ENCODE results near the gene KRTAP4-16.
"Not testable (repeated sequence)": the region's sequence is repeated elsewhere in the genome, so short reads cannot be mapped to it uniquely, and the experiment has no call there.

The KRTAP4-16 gene

GRCh38 chr17:41116297-41116696 lies 14.3 kb upstream of the KRTAP4-16 start:
- H3K9me3 ChIP-seq (ENCODE audit: control insufficient read depth, insufficient read depth, low read length) = peaks cover 6% of the 10 kb centered on the region
- H3K9ac ChIP-seq (ENCODE audit: low read depth, low read length) = no peak overlapping the region

GRCh38 chr17:41111151-41111885 lies 9.3 kb upstream of the KRTAP4-16 start:
- no peak overlapping the region for H3K4me3 ChIP-seq (ENCODE audit: low read depth, low read length)
- H3K9me3 ChIP-seq (ENCODE audit: control insufficient read depth, insufficient read depth, low read length) = peaks cover 9% of the 10 kb centered on the region
- peaks cover 12% of the 10 kb centered on the region for H3K4me1 ChIP-seq (ENCODE audit: control insufficient read depth, insufficient read depth, low read length)
- no peaks in the 10 kb centered on the region for H3K27me3 ChIP-seq (ENCODE audit: control insufficient read depth, insufficient read depth, low read length)
- H3K36me3 ChIP-seq (ENCODE audit: control insufficient read depth, insufficient read depth, low read length) = no peaks in the 10 kb centered on the region
- no peak overlapping the region for H3K9ac ChIP-seq (ENCODE audit: low read depth, low read length)

More at GRCh38 chr17:41116297-41116696, 14.3 kb upstream of the KRTAP4-16 start:
- Histone ChIP-seq H3K27me3 (ENCODE audit: control insufficient read depth, insufficient read depth, low read length) (no peaks in the 10 kb centered on the region), H3K4me3 (ENCODE audit: low read depth, low read length) (no peak overlapping the region), H3K36me3 (ENCODE audit: control insufficient read depth, insufficient read depth, low read length) (no peaks in the 10 kb centered on the region), H3K4me1 (ENCODE audit: control insufficient read depth, insufficient read depth, low read length) (no peaks in the 10 kb centered on the region)

GRCh38 chr17:41108728-41109386 lies 6.8 kb upstream of the KRTAP4-16 start:
- not testable (repeated sequence) for H3K9ac ChIP-seq (ENCODE audit: low read depth, low read length); H3K9me3 ChIP-seq (ENCODE audit: control insufficient read depth, insufficient read depth, low read length); H3K4me3 ChIP-seq (ENCODE audit: low read depth, low read length)

GRCh38 chr17:41107941-41108450 lies 6.0 kb upstream of the KRTAP4-16 start:
- Histone ChIP-seq H3K4me3 (ENCODE audit: low read depth, low read length) (no peak overlapping the region), H3K9me3 (ENCODE audit: control insufficient read depth, insufficient read depth, low read length) (peaks cover 9% of the 10 kb centered on the region), H3K4me1 (ENCODE audit: control insufficient read depth, insufficient read depth, low read length) (peaks cover 12% of the 10 kb centered on the region), H3K36me3 (ENCODE audit: control insufficient read depth, insufficient read depth, low read length) (no peaks in the 10 kb centered on the region), H3K9ac (ENCODE audit: low read depth, low read length) (no peak overlapping the region), H3K27me3 (ENCODE audit: control insufficient read depth, insufficient read depth, low read length) (no peaks in the 10 kb centered on the region)

More at GRCh38 chr17:41108728-41109386, 6.8 kb upstream of the KRTAP4-16 start:
- H3K27me3 ChIP-seq (ENCODE audit: control insufficient read depth, insufficient read depth, low read length); H3K36me3 ChIP-seq (ENCODE audit: control insufficient read depth, insufficient read depth, low read length): not testable (repeated sequence)
- H3K4me1 ChIP-seq (ENCODE audit: control insufficient read depth, insufficient read depth, low read length) = peaks cover 12% of the 10 kb centered on the region

GRCh38 chr17:41105347-41105746 lies 3.3 kb upstream of the KRTAP4-16 start, which contains the start of gene KRTAP4-9:
KRTAP4-9 (plus strand) TSS chr17:41105389; CDS start chr17:41105389, 0 bp downstream.
- not testable (repeated sequence) for H3K4me3 ChIP-seq (ENCODE audit: low read depth, low read length); H3K9ac ChIP-seq (ENCODE audit: low read depth, low read length); H3K9me3 ChIP-seq (ENCODE audit: control insufficient read depth, insufficient read depth, low read length); H3K27me3 ChIP-seq (ENCODE audit: control insufficient read depth, insufficient read depth, low read length); H3K36me3 ChIP-seq (ENCODE audit: control insufficient read depth, insufficient read depth, low read length)
- peaks cover 12% of the 10 kb centered on the region for H3K4me1 ChIP-seq (ENCODE audit: control insufficient read depth, insufficient read depth, low read length)

GRCh38 chr17:41104386-41105038 lies 2.5 kb upstream of the KRTAP4-16 start:
- H3K4me3 ChIP-seq (ENCODE audit: low read depth, low read length) = not testable (repeated sequence)

GRCh38 chr17:41103896-41104295 lies 1.9 kb upstream of the KRTAP4-16 start:
- Histone ChIP-seq H3K4me3 (ENCODE audit: low read depth, low read length) (no peak overlapping the region), H3K9me3 (ENCODE audit: control insufficient read depth, insufficient read depth, low read length) (no peaks in the 10 kb centered on the region), H3K4me1 (ENCODE audit: control insufficient read depth, insufficient read depth, low read length) (peaks cover 12% of the 10 kb centered on the region), H3K36me3 (ENCODE audit: control insufficient read depth, insufficient read depth, low read length) (no peaks in the 10 kb centered on the region), H3K9ac (ENCODE audit: low read depth, low read length) (no peak overlapping the region), H3K27me3 (ENCODE audit: control insufficient read depth, insufficient read depth, low read length) (no peaks in the 10 kb centered on the region)

More at GRCh38 chr17:41104386-41105038, 2.5 kb upstream of the KRTAP4-16 start:
- H3K9ac ChIP-seq (ENCODE audit: low read depth, low read length); H3K36me3 ChIP-seq (ENCODE audit: control insufficient read depth, insufficient read depth, low read length); H3K27me3 ChIP-seq (ENCODE audit: control insufficient read depth, insufficient read depth, low read length); H3K9me3 ChIP-seq (ENCODE audit: control insufficient read depth, insufficient read depth, low read length): not testable (repeated sequence)
- peaks cover 12% of the 10 kb centered on the region for H3K4me1 ChIP-seq (ENCODE audit: control insufficient read depth, insufficient read depth, low read length)

- not testable (repeated sequence) for H3K9me3 ChIP-seq (ENCODE audit: control insufficient read depth, insufficient read depth, low read length); H3K4me1 ChIP-seq (ENCODE audit: control insufficient read depth, insufficient read depth, low read length); H3K4me3 ChIP-seq (ENCODE audit: low read depth, low read length); H3K36me3 ChIP-seq (ENCODE audit: control insufficient read depth, insufficient read depth, low read length); H3K27me3 ChIP-seq (ENCODE audit: control insufficient read depth, insufficient read depth, low read length); H3K9ac ChIP-seq (ENCODE audit: low read depth, low read length)
Observed at GRCh38 chr17:41099682-41100480, 2.1 kb downstream of the KRTAP4-16 start.

GRCh38 chr17:41098481-41098880 lies 3.5 kb downstream of the KRTAP4-16 start:
- no peak overlapping the region for H3K9ac ChIP-seq (ENCODE audit: low read depth, low read length)
- peaks cover 2% of the 10 kb centered on the region for H3K4me1 ChIP-seq (ENCODE audit: control insufficient read depth, insufficient read depth, low read length)
- H3K36me3 ChIP-seq (ENCODE audit: control insufficient read depth, insufficient read depth, low read length) = no peaks in the 10 kb centered on the region
- no peaks in the 10 kb centered on the region for H3K27me3 ChIP-seq (ENCODE audit: control insufficient read depth, insufficient read depth, low read length)
- H3K4me3 ChIP-seq (ENCODE audit: low read depth, low read length) = no peak overlapping the region
- no peaks in the 10 kb centered on the region for H3K9me3 ChIP-seq (ENCODE audit: control insufficient read depth, insufficient read depth, low read length)

- Histone ChIP-seq H3K9ac (ENCODE audit: low read depth, low read length) (no peak within 1 kb of the TSS), H3K4me1 (ENCODE audit: control insufficient read depth, insufficient read depth, low read length) (peaks cover 2% of the 10 kb centered on the region), H3K9me3 (ENCODE audit: control insufficient read depth, insufficient read depth, low read length) (no peaks in the 10 kb centered on the region), H3K27me3 (ENCODE audit: control insufficient read depth, insufficient read depth, low read length) (no peaks in the 10 kb centered on the region), H3K36me3 (ENCODE audit: control insufficient read depth, insufficient read depth, low read length) (no peaks in the 10 kb centered on the region), H3K4me3 (ENCODE audit: low read depth, low read length) (no peak within 1 kb of the TSS)
Observed at GRCh38 chr17:41098042-41098441, 4.0 kb downstream of the KRTAP4-16 start, which contains the start of gene KRTAP4-8. KRTAP4-8 (minus strand) TSS chr17:41098142; CDS start chr17:41098084, 58 bp downstream.

DNA sequence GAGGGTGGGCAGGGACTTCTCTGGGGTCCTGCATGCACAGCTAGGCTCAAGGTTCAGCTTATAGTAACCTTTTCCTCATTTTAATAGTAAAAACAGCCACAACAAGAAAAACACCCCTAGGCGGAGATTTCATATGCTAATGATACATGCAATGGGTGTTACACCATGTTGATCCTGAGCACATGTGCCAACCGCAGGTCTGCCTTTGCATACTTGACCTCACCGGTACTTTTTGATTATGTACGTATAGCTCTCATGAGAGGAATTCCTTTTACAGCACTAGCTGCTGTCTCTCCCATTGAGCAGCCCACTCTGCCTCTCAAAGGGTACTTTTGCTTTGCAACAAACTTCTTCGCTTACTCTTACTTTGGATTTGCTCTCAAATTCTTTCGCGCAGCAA lies 6.0 kb downstream of the KRTAP4-16 start:
- H3K9ac ChIP-seq (ENCODE audit: low read depth, low read length) = no peak overlapping the region
- no peak overlapping the region for H3K4me3 ChIP-seq (ENCODE audit: low read depth, low read length)
- H3K27me3 ChIP-seq (ENCODE audit: control insufficient read depth, insufficient read depth, low read length) = no peaks in the 10 kb centered on the region
- no peaks in the 10 kb centered on the region for H3K36me3 ChIP-seq (ENCODE audit: control insufficient read depth, insufficient read depth, low read length)
- H3K4me1 ChIP-seq (ENCODE audit: control insufficient read depth, insufficient read depth, low read length) = peaks cover 2% of the 10 kb centered on the region
- H3K9me3 ChIP-seq (ENCODE audit: control insufficient read depth, insufficient read depth, low read length) = peaks cover 3% of the 10 kb centered on the region
